GM23248 (cell line): ENCODE data around the gene INTS4.

Experiments
- EZH2 ChIP-seq: fragments of 200-600 bp; sonication (generic); IDR thresholded peaks from 2 replicates; pipeline ENCODE4 v1.6.1; 2018; ENCODE audit warnings: antibody characterized with exemption, mild to moderate bottlenecking; ENCODE audit not compliant: insufficient read depth, poor library complexity, severe bottlenecking
- EZH2phosphoT487 ChIP-seq: fragments of 200-600 bp; sonication (generic); IDR thresholded peaks from 2 replicates; pipeline ENCODE4 v1.6.1; 2018; ENCODE audit warnings: antibody characterized with exemption, moderate library complexity, mild to moderate bottlenecking, low read depth; ENCODE audit not compliant: insufficient read depth

GRCh38 chr11:77828926-77829325, 165.5 kb downstream of the INTS4 start:
- TF ChIP-seq EZH2 (no peak), EZH2phosphoT487 (no peak)
